Retinal pigment epithelial cell (primary cell): ENCODE measurements around the gene MPZL1.
A peak's percentile ranks its signal among the peaks of the same experiment; 100 is the strongest.

Experiments used
- DNase-seq: peaks from one replicate; pipeline ENCODE4 v3.0.0-alpha.2; 2010; ENCODE audit warnings: low read depth
- H3K4me3 ChIP-seq: 2 replicates; pipeline ENCODE4 v1.5.1; 2011; ENCODE audit warnings: mild to moderate bottlenecking, low read length, control low read depth, moderate library complexity
- CTCF ChIP-seq: conservative IDR thresholded peaks from 2 replicates; pipeline ENCODE4 v1.5.1; 2011; ENCODE audit warnings: low read depth, low read length, control low read depth, inconsistent platforms

MPZL1 gene

GRCh38 chr1:167721617-167722151 lies at the start of gene MPZL1:
MPZL1 (plus strand) TSS chr1:167721982; CDS start chr1:167722152, 170 bp downstream.
- peak; percentile 69 for DNase-seq
- no peak for TF ChIP-seq CTCF

GRCh38 chr1:167672831-167673230 lies 49.0 kb upstream of the MPZL1 start:
- DNase-seq, result no peak
- TF ChIP-seq CTCF, result no peak
- no peak overlapping the region for H3K4me3 ChIP-seq

More at GRCh38 chr1:167721617-167722151, at the start of gene MPZL1:
- peak within 1 kb of the TSS; percentile 67 for H3K4me3 ChIP-seq

GRCh38 chr1:167673265-167673664 lies 48.5 kb upstream of the MPZL1 start:
- H3K4me3 ChIP-seq, result no peak overlapping the region
- TF ChIP-seq CTCF, result no peak
- no peak for DNase-seq

GRCh38 chr1:167674156-167674555 lies 47.6 kb upstream of the MPZL1 start:
- no peak for DNase-seq
- no peak overlapping the region for H3K4me3 ChIP-seq
- no peak for TF ChIP-seq CTCF

GRCh38 chr1:167675440-167675839 lies 46.3 kb upstream of the MPZL1 start:
- TF ChIP-seq CTCF, result no peak
- DNase-seq, result no peak

GRCh38 chr1:167676205-167676915 lies 45.4 kb upstream of the MPZL1 start:
- no peak for DNase-seq

More at GRCh38 chr1:167675440-167675839, 46.3 kb upstream of the MPZL1 start:
- H3K4me3 ChIP-seq, result no peak overlapping the region

More at GRCh38 chr1:167676205-167676915, 45.4 kb upstream of the MPZL1 start:
- TF ChIP-seq CTCF, result no peak
- H3K4me3 ChIP-seq, result no peak overlapping the region
